ENCODE results near the gene ODF2. TPM values are rescaled to one million over a fixed set of nuclear protein-coding genes. Genes with fewer than 3 reads are reported as not detected.

Gene ODF2
- total RNA-seq, 2 donors from 2014 or later = 27.0 to 65.8 TPM

- intact Hi-C loops (cut with DNase I) = no loop called here
- Histone ChIP-seq H3K4me3 (no peak overlapping the region), H3K9me3 (no peaks in the 10 kb centered on the region), H3K36me3 (no peaks in the 10 kb centered on the region), H3K27me3 (replicated peaks; ENCODE audit: insufficient read depth) (no peaks in the 10 kb centered on the region), H3K4me1 (replicated peaks) (no peaks in the 10 kb centered on the region), H3K27ac (no peak overlapping the region)
- DNase-seq (ENCODE audit: low spot score) = no peak
- TF ChIP-seq POLR2AphosphoS5 (IDR thresholded peaks at IDR 0.05) = no peak
- TF ChIP-seq CTCF (IDR thresholded peaks at IDR 0.05) = no peak
- no peak for TF ChIP-seq POLR2A (IDR thresholded peaks at IDR 0.05)
- 87% methylated on average over 1 of the region's 1 CpG for WGBS
These were observed 23.5 kb downstream of the ODF2 start for GRCh38 chr9:128479262-128479661.

GRCh38 chr9:128481561-128481960 lies 25.8 kb downstream of the ODF2 start:
- WGBS = 95% methylated on average over 10 of the region's 10 CpGs
- H3K27ac ChIP-seq = no peak overlapping the region
- H3K36me3 ChIP-seq = no peaks in the 10 kb centered on the region
- no peak for DNase-seq (ENCODE audit: low spot score)
- no peak overlapping the region for H3K4me3 ChIP-seq
- intact Hi-C loops (cut with DNase I) = no loop called here
- H3K9me3 ChIP-seq = no peaks in the 10 kb centered on the region
- H3K4me1 ChIP-seq (replicated peaks) = no peaks in the 10 kb centered on the region
- TF ChIP-seq POLR2A (IDR thresholded peaks at IDR 0.05) = no peak
- TF ChIP-seq CTCF (IDR thresholded peaks at IDR 0.05) = no peak
- TF ChIP-seq POLR2AphosphoS5 (IDR thresholded peaks at IDR 0.05) = no peak
- no peaks in the 10 kb centered on the region for H3K27me3 ChIP-seq (replicated peaks; ENCODE audit: insufficient read depth)

- TF ChIP-seq CTCF (IDR thresholded peaks at IDR 0.05) (no peak), POLR2A (IDR thresholded peaks at IDR 0.05) (no peak), POLR2AphosphoS5 (IDR thresholded peaks at IDR 0.05) (no peak)
- no peak overlapping the region for H3K27ac ChIP-seq
- DNase-seq (ENCODE audit: low spot score) = no peak
- WGBS = 76% methylated on average over 7 of the region's 7 CpGs
- no peaks in the 10 kb centered on the region for H3K27me3 ChIP-seq (replicated peaks; ENCODE audit: insufficient read depth)
- no peaks in the 10 kb centered on the region for H3K9me3 ChIP-seq
- H3K4me1 ChIP-seq (replicated peaks) = no peaks in the 10 kb centered on the region
- H3K4me3 ChIP-seq = no peak overlapping the region
- no peaks in the 10 kb centered on the region for H3K36me3 ChIP-seq
- intact Hi-C loops (cut with DNase I) = no loop called here
These were observed 26.4 kb downstream of the ODF2 start for GRCh38 chr9:128482186-128482585.

GRCh38 chr9:128484686-128485413 lies 29.0 kb downstream of the ODF2 start:
- Histone ChIP-seq H3K27me3 (replicated peaks; ENCODE audit: insufficient read depth) (no peaks in the 10 kb centered on the region), H3K36me3 (no peaks in the 10 kb centered on the region), H3K27ac (no peak overlapping the region), H3K9me3 (no peaks in the 10 kb centered on the region), H3K4me1 (replicated peaks) (no peaks in the 10 kb centered on the region), H3K4me3 (no peak overlapping the region)
- DNase-seq (ENCODE audit: low spot score) = no peak
- TF ChIP-seq CTCF (IDR thresholded peaks at IDR 0.05) = no peak
- no peak for TF ChIP-seq POLR2A (IDR thresholded peaks at IDR 0.05)
- TF ChIP-seq POLR2AphosphoS5 (IDR thresholded peaks at IDR 0.05) = no peak
- 92% methylated on average over 17 of the region's 17 CpGs for WGBS
- intact Hi-C loops (cut with DNase I) = no loop called here

- Histone ChIP-seq H3K4me3 (no peak overlapping the region), H3K9me3 (no peaks in the 10 kb centered on the region), H3K4me1 (replicated peaks) (no peaks in the 10 kb centered on the region), H3K36me3 (no peaks in the 10 kb centered on the region), H3K27ac (no peak overlapping the region), H3K27me3 (replicated peaks; ENCODE audit: insufficient read depth) (no peaks in the 10 kb centered on the region)
- intact Hi-C loops (cut with DNase I) = no loop called here
- TF ChIP-seq CTCF (IDR thresholded peaks at IDR 0.05) = no peak
- no peak for TF ChIP-seq POLR2AphosphoS5 (IDR thresholded peaks at IDR 0.05)
- TF ChIP-seq POLR2A (IDR thresholded peaks at IDR 0.05) = no peak
- 80% methylated on average over 7 of the region's 7 CpGs for WGBS
- no peak for DNase-seq (ENCODE audit: low spot score)
These were observed 29.6 kb downstream of the ODF2 start for GRCh38 chr9:128485414-128485855.
